SK-N-SH (cell line): ENCODE results near the gene HSPA12A.

Experiments
- CHD2 ChIP-seq: fragments of 150-350 bp; IDR thresholded peaks from 2 replicates; pipeline ENCODE4 v1.6.1; 2018; ENCODE audit warnings: low read length; ENCODE audit not compliant: partially characterized antibody
- EP300 ChIP-seq, 2 experiments: IDR thresholded peaks; 2 replicates each; pipeline versions ENCODE4 v1.4.0 to v1.6.1; 2012; ENCODE audit warnings: borderline replicate concordance in 1 of 2, low read depth in 1 of 2, low read length in 1 of 2
- RAD21 ChIP-seq: IDR thresholded peaks from 2 replicates; pipeline ENCODE4 v1.6.1; 2012; ENCODE audit warnings: mild to moderate bottlenecking, low read length
- RFX5 ChIP-seq: IDR thresholded peaks from 2 replicates; pipeline ENCODE4 v1.6.1; 2012; ENCODE audit warnings: mild to moderate bottlenecking, improper control_type of control experiment, low read length
- TF ChIP-seq, protein P1 (sequence below): fragments of 200-600 bp; sonication (generic); IDR thresholded peaks from 2 replicates; pipeline ENCODE4 v1.6.1; 2017; ENCODE audit warnings: antibody characterized with exemption, mild to moderate bottlenecking, moderate library complexity
- TF ChIP-seq, protein P2 (sequence below): fragments of 150-350 bp; IDR thresholded peaks from 2 replicates; pipeline ENCODE4 v1.6.1; 2017; ENCODE audit warnings: antibody characterized with exemption, low read length, low read depth, borderline replicate concordance
- TF ChIP-seq, protein P3 (sequence below): IDR thresholded peaks from 2 replicates; pipeline ENCODE4 v1.4.0; 2012; ENCODE audit warnings: low read depth, borderline replicate concordance

DNA sequence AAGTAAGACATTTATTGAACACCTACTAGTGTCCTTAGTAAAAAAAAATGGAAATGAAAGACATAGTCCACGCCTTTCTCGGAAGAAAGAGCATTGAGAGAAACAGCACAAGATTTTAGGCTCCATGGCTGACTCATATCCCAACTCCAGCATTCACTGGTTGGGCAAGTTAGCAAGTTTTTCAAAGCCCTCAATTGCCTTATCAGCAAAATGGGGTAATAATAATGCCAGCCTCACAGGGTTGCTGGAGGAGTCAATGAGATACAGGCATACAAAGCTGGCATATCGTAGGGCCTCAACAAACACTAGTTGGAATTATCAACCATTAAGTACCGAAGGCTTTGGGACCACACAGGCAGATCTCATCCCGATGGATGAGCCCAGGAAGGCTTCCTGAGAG is 4.0 kb downstream of the HSPA12A start:
- TF ChIP-seq EP300 (IDR thresholded peaks at IDR 0.05; ENCODE audit: borderline replicate concordance in 1 of 2, low read depth in 1 of 2, low read length in 1 of 2), result no peak
- TF ChIP-seq, protein P1, sequence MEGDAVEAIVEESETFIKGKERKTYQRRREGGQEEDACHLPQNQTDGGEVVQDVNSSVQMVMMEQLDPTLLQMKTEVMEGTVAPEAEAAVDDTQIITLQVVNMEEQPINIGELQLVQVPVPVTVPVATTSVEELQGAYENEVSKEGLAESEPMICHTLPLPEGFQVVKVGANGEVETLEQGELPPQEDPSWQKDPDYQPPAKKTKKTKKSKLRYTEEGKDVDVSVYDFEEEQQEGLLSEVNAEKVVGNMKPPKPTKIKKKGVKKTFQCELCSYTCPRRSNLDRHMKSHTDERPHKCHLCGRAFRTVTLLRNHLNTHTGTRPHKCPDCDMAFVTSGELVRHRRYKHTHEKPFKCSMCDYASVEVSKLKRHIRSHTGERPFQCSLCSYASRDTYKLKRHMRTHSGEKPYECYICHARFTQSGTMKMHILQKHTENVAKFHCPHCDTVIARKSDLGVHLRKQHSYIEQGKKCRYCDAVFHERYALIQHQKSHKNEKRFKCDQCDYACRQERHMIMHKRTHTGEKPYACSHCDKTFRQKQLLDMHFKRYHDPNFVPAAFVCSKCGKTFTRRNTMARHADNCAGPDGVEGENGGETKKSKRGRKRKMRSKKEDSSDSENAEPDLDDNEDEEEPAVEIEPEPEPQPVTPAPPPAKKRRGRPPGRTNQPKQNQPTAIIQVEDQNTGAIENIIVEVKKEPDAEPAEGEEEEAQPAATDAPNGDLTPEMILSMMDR, result no peak
- no peak for TF ChIP-seq CHD2
- TF ChIP-seq, protein P2, sequence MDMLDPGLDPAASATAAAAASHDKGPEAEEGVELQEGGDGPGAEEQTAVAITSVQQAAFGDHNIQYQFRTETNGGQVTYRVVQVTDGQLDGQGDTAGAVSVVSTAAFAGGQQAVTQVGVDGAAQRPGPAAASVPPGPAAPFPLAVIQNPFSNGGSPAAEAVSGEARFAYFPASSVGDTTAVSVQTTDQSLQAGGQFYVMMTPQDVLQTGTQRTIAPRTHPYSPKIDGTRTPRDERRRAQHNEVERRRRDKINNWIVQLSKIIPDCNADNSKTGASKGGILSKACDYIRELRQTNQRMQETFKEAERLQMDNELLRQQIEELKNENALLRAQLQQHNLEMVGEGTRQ, result no peak
- TF ChIP-seq, protein P3, sequence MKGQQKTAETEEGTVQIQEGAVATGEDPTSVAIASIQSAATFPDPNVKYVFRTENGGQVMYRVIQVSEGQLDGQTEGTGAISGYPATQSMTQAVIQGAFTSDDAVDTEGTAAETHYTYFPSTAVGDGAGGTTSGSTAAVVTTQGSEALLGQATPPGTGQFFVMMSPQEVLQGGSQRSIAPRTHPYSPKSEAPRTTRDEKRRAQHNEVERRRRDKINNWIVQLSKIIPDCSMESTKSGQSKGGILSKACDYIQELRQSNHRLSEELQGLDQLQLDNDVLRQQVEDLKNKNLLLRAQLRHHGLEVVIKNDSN, result no peak
- no peak for TF ChIP-seq RFX5
- no peak for TF ChIP-seq RAD21
